GM19240 (cell line): Measurements from ENCODE around the gene SCN4B.

Source experiments
- DNase-seq: peaks from one replicate; pipeline ENCODE4 v3.0.0; 2011; ENCODE audit warnings: low spot score; ENCODE audit not compliant: insufficient read length

The SCN4B gene

DNA sequence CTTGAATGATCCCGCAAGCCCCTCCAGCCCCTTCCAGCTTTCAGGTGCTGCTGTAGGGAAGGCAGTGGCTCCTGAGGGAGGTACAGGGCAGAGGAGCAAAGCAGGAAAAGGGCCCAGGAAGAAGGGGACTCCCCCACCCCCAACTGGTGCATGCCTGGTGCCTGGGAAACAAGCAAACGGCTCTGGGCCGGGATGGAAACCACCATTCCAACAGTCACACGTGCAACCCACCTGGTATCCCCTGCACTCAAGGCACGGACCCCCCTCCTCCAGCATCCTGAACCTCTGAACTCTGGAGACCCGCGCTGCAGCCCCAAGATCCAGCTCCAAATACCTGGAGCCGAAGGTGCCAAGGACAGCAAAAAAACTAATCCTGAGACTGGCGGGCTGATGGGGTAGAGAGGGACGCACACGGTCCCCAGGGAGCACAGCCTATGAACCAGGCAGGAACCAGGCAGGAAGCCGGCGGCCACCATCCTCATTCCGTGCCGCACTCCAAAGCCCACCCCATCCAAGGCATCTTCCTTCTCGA lies 537 bp downstream of the SCN4B start:
- DNase-seq = no peak

DNA sequence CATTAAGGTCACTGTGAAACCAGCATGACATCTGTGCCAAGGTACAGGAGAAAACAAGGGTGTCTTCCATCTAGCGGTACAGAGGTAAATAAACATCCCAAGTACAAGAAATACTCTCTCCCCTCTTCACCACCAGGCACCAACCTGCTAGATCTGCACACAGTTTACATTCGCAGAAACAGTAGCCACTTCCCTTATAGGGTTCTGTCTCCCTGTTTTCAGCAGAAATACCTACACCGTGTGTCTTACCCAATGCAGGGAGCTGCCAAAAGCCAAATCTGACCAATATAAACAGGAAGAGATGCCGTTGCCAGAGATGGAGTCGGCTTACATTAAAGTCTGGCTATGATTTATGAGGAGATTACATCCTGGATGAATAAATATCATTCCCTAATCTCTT lies 1.2 kb downstream of the SCN4B start:
- no peak for DNase-seq

DNA sequence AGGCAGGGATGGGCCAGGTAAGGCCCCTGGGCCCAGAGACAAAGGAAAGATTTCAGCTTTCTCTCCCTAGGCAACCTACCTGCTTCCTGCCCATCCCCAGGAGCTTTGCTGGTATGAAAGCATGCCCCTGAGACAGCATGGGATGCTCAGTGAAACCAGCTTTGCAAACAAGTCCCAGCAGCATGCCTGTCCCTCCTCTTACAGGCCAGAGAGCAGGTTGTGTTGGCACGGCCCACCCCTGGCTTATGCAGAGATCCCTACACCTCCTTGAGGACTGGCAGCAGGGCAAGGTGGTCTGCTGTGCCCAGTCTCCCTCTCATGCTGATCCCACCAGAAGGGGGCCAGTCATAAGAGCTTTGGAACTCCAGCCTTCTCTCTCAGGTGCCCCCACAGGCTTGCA lies 3.1 kb downstream of the SCN4B start:
- DNase-seq = no peak

DNA sequence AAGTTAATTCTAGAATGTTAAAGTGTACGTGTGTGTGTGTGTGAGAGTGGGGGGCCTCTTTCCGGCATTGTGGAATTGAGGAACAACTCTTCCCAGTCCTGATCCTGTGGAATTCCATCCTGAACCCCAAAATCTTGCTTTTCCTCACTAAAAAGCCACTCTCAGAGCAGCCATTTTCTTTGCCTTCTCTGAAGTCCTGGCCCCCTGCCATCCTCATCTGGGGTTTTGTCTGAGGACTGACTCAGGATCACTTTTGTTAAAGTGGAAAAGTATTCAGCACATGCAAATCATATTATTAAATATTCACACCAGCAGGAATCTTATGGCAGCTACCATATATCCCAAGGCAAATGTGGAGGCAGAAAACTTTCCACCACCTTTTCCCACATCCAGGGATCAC lies 3.8 kb downstream of the SCN4B start:
- no peak for DNase-seq

DNA sequence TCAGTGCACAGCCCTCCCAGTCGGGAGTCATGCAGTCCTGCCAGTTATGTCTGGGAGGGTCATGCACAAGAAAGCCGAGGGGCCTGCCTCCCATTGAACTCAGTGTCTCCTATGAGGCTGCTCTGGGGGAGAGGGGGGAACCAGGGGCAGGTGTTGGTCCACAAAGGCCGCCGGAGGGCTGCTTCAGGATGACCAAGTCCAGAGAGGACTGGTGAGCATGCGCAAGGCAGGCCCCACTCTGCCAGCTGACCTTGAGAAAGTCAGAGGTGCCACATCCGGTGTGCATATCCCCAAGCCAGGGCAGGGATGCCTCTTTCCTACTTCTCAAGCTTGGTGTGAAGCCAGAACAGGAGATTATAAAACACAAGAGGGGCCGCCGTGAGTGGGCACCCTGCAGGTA lies 4.4 kb downstream of the SCN4B start:
- no peak for DNase-seq

DNA sequence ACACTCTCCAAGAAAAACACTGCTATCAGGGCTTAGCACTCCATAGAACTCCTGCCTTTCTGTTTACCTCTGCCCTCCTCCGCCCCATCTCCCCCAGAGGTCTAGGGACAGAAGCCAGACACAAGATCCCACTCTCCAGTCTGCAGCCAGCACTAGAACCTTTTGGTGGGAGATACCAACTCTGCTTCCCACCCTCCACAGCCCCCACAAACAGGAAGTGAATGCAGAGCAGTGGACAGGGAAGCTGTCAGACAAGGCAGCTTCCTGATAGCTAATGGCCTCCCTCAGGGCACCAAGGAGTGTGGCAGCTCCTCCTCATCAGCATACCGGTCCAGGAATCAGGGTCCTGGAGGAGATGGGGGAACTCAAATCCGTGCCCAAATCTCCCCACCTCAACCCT lies 5.1 kb downstream of the SCN4B start:
- DNase-seq = no peak

DNA sequence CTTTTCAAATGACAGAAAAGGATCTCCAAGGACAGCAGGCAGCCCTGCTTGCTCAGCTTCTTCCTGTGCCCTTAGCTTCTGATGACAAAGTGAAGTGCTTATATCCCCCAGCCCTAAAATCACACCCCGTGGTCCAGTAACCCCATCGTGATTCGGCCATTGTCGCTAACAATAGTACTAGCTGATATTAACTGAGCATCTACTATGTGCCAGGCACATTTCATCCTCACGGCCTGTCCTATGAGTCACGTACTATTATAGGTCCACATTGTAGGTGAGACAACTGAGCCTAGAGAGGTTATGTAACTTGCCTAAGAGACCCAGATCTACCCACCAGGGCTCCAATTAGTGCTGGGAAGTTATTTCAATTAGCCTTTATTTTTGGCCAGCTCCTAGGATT lies 6.1 kb downstream of the SCN4B start:
- DNase-seq = no peak

DNA sequence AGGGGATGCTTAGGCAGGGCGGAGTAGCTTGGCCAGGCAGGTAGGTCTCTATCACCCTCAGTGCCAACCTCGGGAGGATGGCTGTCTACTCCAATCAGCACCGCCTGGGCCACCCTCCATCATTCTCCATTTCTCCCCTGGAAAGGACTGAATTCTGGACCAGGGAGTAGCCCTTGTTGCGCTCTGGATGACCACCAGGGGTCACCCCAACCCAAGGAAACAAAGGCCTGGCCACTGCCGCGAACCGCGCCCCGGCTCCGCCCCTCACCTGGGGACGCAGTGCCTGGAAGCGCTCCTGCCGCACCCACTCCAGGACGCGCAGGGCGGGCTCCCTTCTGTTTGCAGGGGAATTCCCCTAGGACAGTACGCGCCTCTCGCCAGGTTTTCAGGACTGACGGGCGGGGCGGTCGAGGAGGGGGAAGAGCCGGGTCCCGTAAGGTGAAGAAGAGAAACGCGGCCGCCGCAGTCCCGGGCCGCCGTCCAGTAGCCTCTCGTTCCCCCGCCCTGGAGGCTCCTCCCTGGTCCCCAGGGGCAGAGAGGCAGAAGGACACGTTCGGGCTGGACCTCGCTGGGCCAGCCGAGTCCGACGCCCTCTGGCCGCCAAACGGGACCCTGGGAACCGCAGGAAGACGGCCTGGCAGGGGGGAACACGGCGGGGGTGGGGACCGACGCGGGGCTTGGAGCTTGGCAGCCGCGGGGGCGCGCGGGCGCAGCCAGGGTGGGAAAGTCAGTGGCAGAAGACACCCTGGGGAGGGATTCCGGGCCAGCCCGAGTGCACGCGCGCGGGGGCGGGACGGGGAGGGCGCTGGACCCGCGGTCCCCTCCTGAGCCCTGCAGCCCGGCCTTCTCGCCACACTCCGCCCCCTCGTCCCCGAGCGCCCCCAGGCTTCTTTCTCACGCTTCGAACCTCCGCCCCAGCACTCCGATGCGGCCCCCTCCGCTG lies 7.1 kb downstream of the SCN4B start:
- DNase-seq = peak; percentile 96

DNA sequence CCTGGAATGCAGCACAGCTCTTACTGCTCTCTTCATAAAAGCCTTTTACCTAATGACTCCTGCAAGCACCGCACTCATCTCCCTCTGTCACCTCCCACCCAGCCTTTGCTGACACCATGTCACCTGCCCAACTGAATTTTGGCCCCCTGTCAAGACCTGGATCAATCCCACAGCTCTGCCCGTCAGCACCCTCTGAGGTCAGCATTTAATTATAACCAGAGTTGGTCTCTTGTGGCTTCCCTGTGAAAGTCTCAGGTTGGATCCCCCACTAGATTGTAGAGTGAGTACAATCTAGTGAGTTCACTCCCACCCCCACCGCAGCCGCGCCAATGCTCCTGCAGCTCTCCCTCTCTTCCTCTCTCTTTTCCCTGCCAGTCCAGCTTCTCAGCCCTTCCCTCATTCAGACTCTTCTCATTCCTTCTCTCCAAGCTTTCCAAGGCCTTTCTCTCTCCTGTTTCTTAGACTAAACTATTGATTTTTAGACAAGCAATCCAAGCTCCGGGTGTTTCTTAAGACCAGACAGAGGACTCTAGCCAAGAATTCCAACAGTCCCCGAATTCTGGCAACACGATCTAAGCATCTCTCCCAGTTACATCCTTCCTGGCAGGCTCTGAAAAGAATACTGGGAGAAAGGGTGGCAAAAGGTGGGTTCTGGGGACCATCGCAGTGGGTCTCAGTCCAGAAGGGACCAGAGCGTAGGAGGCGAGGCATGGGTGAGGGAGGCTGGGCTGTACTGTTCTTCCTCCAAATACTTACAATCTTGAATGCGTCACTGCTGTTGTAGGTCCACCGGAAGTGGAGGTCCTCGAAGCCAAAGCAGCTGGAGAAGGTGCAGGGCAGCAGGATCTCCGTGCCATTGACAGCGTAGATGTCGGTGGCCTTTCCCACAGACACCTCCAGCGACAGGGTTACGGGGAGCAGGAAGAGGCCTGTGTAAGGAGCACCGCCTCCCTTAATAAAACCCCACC lies 8.0 kb downstream of the SCN4B start:
- DNase-seq = no peak

DNA sequence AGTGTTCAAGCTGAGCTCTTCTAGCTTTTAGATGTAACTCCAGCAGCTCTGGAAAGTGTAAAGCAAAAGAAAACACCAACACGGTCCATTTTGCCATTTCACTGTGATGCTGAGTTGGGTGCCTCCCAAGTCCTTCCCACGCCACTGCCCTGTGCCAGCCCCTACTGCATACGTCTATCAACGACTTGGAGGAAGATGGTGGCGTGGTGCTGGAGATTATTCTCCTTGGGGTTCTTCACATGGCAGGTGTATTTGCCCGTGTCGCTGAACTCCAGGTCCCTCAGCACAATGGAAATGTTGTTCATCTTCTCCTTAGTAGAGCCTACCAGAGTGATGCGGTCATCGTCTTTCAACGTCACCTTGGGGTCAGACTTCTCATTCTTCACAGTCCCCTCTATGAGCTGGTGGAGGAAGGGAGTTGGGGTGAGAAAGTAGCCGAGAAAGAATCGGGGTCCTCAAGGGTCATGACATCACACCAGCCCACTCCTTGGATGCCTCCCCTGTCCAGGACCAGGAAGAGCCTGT lies 8.9 kb downstream of the SCN4B start:
- no peak for DNase-seq

DNA sequence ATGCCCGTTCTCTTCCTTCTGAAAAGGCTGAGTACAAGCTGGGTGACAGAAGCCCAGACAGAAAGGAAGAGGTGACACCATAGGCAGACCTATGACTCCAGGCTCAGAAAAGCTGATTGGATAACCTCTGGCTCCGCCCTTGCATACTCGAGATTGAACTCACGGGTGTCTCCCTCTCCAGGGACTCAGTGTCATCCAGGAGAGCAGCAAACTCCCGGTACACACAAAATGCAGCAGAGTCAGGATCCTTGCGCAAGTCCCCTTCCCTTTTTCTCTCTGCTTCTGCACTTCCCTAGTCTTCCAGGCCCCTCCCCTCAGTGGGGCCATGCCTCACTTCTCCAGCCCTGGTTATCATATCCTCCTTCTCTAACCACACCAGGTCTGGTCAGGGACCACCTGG lies 9.8 kb downstream of the SCN4B start:
- DNase-seq = no peak

DNA sequence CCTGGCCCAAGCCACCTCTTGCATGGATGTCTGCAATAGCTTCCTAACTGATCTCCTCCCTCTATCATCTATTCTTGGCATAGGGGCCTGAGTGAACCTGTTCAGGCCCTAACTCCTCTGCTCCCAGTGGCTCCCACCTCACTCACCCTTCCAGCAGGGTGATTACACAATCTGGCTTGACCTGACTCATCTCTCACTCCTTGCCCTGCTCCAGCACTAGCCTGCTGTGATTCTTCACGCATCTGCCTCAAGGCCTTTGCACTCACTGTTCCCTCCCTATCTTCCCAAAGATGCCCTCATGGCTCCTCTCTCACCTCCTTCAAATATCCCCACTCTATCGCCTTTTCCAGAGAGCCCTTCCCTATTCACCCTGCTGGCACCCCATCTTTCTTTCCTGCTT lies 10.5 kb downstream of the SCN4B start:
- no peak for DNase-seq

DNA sequence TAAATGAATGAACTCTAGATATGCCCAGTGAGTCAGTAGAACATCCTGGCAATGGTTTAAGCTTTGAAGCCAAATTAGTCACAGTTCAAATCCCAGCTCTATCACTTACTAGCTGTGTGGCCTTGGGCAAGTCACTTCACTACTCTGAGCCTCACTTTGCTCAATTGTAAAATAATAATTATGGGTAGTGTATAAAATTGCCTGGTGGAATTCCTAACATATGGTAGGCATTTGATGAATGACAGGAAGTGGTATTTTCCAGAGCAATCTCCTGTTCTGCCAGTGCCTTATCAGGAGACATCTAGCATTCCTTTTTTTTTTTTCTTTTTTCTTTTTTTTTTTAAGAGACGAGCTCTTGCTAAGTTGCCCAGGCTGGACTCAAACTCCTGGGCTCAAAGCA lies 13.0 kb downstream of the SCN4B start:
- DNase-seq = no peak

DNA sequence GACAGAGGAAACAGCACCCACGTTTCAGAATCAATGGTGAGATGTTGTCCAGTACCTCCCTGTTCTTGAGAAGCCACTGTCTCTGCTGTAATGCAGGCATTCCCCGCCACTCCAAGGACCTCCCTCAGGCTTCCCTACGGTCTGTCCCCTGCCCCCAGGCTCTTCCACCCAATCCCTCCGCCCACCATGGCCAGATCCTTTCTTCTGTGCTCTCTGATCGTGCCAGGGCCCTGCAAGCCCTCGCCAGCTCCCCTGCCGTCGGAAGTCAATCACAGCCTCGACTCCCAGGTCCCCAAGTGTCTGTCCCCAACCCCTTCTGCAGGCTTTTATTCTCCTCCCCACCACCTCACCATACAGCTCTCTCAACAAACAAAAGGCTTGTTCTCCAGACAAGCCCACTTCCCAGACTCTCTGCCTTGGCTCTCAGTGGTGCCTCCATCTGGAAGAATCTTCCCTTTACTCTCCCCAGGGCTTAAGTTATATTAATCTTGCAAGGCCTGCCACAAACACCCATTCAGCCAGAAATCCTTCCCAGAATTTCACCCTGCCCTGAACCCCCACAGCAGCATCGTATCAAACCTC lies 13.7 kb downstream of the SCN4B start:
- DNase-seq = no peak

DNA sequence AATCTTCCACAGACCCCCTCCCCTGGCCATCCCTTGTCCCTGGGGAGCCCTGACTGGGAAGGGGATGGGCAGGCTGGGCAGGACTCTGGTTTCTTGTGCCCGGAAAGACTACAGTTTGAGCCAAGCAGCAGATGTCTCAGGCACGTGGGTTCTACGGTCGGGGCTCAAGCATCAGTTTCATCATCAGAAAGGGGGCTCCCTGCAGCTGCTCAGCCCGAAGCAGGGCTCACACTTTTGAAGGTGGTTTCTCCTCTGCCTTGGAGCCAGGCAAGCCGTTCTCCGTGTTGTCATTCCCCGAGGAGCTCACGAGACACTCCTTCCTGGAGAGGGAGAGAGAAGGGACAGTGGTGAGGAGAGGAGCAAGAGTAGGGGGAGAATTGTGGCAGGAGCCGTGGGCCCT lies 15.8 kb downstream of the SCN4B start:
- no peak for DNase-seq

DNA sequence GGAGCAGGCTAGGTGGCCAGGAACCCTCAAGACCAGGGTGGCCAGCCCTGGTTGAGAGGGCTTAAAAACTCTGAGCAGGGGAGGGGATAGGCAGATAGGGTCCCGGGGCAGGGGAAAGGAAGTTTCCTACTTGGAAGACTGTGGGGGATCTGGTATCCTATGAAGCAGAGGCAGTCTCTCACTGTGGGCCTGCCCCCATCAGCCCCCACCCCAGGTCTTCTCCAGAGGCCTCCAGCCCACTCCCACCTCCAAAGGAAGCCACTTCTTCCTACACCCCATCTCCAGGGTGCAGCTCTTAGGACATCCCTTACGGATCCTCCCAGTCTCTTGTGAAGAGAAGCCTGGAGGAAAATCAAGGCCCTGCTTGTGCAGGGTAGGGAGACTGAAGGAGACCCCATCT lies 16.3 kb downstream of the SCN4B start:
- DNase-seq = no peak

DNA sequence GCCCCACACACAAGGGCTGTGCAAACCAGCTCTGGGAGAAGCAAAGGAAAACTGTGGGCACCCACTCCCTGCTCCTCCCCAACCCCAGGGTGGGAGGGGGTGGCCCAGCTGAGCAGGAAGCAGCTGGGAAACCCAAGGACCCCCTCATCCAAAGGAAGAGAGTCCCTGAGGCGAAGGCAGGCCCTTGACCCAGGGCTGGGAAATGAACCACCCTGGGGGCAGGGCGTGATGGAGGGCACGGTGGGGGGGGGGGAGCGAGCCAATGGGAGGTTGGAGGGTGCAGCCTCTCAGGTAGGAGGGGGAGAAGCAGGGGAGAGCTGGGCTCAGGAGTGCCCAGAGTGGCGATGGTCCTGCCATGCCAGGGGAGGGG lies 16.8 kb downstream of the SCN4B start:
- DNase-seq = no peak

DNA sequence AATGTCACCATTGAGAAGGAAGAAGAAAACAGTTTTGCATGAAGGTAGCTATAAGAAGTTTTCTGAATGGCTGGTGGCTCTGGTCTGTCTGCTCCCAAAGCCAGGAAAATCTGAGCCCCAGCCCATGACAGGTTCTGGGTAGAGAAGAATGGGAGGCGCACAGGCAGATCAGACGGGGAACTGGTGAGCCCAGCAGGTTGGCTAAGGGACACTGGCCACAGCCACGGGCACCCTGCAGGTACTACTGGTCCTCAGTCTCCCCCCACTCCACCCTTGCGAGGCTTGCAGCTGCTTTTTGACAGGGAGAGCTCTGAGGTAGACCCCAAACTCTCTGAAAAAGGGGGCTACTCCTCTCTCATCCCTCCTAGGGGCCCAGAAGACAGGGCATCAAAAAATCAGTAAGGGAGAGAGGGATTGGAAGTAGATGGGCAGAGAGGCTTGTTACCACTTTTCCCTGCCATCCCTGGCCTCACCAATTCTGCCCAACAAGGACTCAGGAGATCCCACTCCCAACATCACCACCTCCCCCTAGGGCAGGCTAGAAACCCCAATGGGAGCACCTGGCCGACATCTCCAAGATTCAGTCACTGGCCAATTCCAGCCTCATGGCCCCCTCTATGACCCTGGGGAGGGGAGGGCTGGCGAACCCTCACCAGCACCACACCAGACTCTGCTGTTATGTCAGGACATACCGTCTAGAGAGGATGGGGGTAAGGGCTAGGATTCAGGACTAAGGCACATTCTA lies 17.4 kb downstream of the SCN4B start:
- no peak for DNase-seq

DNA sequence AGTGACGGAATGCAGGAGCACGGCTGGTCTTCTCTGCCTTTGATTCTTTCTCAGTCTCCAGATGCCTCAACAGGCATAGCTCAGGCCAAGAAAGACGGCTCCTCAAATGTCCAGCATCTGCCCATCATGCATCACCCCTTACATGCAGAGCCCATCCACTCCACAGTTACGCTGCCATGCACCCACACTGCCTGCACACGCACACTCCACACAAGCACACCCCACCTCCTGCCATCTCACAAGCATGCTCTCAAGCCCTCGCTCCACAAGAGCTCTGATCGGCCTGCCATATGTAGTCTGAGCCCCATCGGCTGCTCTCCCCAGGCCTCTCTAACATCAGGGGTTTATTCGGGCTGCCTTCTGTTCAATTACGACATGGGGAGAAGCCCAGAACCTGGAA lies 18.8 kb downstream of the SCN4B start:
- DNase-seq = no peak

DNA sequence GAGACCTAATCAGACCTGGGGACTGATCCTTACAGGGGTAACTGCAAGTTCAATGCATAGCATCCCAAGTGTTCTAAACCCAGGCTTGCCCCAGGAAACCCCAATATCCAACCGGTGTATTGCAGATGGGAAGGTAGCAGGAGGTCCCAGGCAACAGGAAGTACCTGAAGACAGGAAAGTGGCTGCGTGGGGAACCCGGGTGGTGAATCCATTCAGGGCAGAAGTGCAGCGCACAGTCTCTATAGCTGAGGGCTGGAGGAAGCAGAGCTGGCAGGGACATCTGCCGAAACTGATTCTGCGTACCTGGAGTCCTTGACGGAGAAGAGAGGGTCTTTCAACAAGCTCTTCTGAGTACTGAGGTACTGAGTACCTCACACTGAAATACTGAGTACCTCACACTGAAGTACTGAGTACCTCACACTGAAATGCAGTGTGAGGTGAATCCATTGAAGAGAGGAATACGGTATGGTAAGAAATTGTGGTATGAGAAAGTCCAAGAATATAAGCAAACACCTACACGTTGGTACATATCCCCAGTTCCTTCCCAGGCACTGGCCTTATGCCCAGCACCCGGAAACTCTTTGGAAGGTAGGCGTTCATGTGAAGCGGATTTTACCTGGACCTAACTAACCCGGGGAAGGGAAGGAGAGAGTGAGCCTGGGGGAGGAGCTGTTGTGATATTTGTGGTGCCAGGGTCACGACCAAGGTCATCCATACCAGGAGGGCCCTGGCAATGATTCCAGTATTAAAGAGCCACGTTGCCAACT lies 20.1 kb downstream of the SCN4B start:
- DNase-seq = no peak
